Esophagus muscularis mucosa (tissue), 4 donors: ENCODE data around the gene CCT7. TPM values are rescaled to one million over a fixed set of nuclear protein-coding genes. Genes with fewer than 3 reads are reported as not detected.

Source experiments
- DNase-seq: peaks from one replicate; pipeline ENCODE4 v3.0.0-alpha.2; 2017; ENCODE audit errors: extremely low spot score
- H3K27ac ChIP-seq, 4 donors: fragments of 200-600 bp; sonication (generic); replicated peaks in 1 of 4; 1 replicate in 3 of 4; 2 replicates in 1 of 4; pipeline ENCODE4 v1.5.1; 2016 to 2019; ENCODE audit warnings: mild to moderate bottlenecking in 1 of 4
- H3K27me3 ChIP-seq, 4 donors: fragments of 200-600 bp; sonication (generic); one replicate each; pipeline versions ENCODE4 v1.5.1 to v1.6.0; 2016 to 2019
- H3K36me3 ChIP-seq, 4 donors: fragments of 200-600 bp; sonication (generic); one replicate each; pipeline ENCODE4 v1.5.1; 2016 to 2019
- H3K4me1 ChIP-seq, 4 donors: fragments of 200-600 bp; sonication (generic); one replicate each; pipeline ENCODE4 v1.5.1; 2016 to 2019
- H3K4me3 ChIP-seq, 4 donors: fragments of 200-600 bp; sonication (generic); 1 replicate in 2 of 4; 2 replicates in 2 of 4; pipeline ENCODE4 v1.5.1; 2016 to 2019; ENCODE audit warnings: mild to moderate bottlenecking in 4 of 4, moderate library complexity in 1 of 4
- H3K9me3 ChIP-seq, 4 donors: fragments of 200-600 bp; sonication (generic); 1 replicate in 3 of 4; 2 replicates in 1 of 4; pipeline ENCODE4 v1.5.1; 2016 to 2019
- EP300 ChIP-seq: sonication (generic); formaldehyde crosslinking; IDR thresholded peaks from one replicate; pipeline ENCODE4 v1.6.1; 2017; ENCODE audit warnings: antibody characterized with exemption
- POLR2A ChIP-seq: fragments of 450-650 bp; IDR thresholded peaks from one replicate; pipeline ENCODE4 v1.6.1; 2017; ENCODE audit warnings: antibody characterized with exemption, moderate library complexity, mild to moderate bottlenecking, low read depth
- POLR2AphosphoS5 ChIP-seq, 2 donors: sonication (generic); formaldehyde crosslinking; IDR thresholded peaks; one replicate each; pipeline ENCODE4 v1.6.1; 2017; ENCODE audit warnings: antibody characterized with exemption in 2 of 2
- WGBS: methylation state at CpG from one replicate; pipeline ENCODE4 v1.1.5; 2018; 5-methylcytosine and 5-hydroxymethylcytosine counted together
- intact Hi-C: fragments of 100-400 bp; cut with DNase I; formaldehyde crosslinking; loops from one replicate; pipeline ENCODE4 v1.15.1; 2023
- total RNA-seq, 4 donors: library from RNA; depleted of rRNA; stranded (reverse); fragments of >200 nt; gene quantifications; one replicate each; pipeline versions ENCODE4 v1.1.0 to v1.2.1, GENCODE V29; 2016
- TF ChIP-seq, protein P1 (sequence below), 3 experiments: fragments of 200-600 bp in 2 of 3; fragments of 450-650 bp in 1 of 3; sonication (generic) in 2 of 3; IDR thresholded peaks; one replicate each; pipeline ENCODE4 v1.5.1; 2017 to 2019; ENCODE audit warnings: antibody characterized with exemption in 3 of 3, mild to moderate bottlenecking in 2 of 3, moderate library complexity in 1 of 3

Gene CCT7
- total RNA-seq, 4 donors from 2014 or later: 193 to 244 (median 222) TPM

DNA sequence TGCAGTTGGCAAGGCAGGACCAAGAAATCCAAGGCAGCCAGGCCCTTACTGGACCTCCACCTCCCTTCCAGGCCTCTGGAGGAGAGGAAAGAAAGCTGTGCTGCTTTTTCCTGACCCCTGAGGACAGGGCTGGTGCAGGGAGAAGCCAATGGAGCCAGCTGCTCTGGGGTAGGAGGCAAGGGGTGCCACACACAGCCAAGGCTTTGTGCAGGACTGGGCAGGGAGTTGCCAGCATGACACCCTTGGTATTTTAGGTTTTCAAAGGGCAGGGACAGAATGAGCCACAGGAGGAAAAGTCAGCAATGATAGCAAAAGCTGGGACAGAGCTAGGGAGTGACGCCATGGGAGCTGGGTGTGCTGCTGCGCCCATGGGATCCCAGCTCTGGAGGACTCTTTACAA is 22.9 kb downstream of the CCT7 start:
- Histone ChIP-seq H3K27ac (no peak overlapping the region), H3K9me3 (no peaks in the 10 kb centered on the region), H3K36me3 (peaks cover 15 to 39% (median 34%) of the 10 kb centered on the region in 4 donors), H3K4me1 (peaks cover 0 to 2% (median 0%) of the 10 kb centered on the region in 4 donors), H3K27me3 (no peaks in the 10 kb centered on the region), H3K4me3 (no peak overlapping the region)
- WGBS: 91% methylated on average over 2 of the region's 2 CpGs
- TF ChIP-seq EP300 (no peak), POLR2A (no peak), POLR2AphosphoS5 (IDR thresholded peaks at IDR 0.05) (no peak)
- DNase-seq: no peak
- intact Hi-C loops: no loop called here

GRCh38 chr2:73257425-73258125 is 23.5 kb downstream of the CCT7 start:
- intact Hi-C loops: no loop called here
- no peak for TF ChIP-seq POLR2A
- TF ChIP-seq, protein P1, sequence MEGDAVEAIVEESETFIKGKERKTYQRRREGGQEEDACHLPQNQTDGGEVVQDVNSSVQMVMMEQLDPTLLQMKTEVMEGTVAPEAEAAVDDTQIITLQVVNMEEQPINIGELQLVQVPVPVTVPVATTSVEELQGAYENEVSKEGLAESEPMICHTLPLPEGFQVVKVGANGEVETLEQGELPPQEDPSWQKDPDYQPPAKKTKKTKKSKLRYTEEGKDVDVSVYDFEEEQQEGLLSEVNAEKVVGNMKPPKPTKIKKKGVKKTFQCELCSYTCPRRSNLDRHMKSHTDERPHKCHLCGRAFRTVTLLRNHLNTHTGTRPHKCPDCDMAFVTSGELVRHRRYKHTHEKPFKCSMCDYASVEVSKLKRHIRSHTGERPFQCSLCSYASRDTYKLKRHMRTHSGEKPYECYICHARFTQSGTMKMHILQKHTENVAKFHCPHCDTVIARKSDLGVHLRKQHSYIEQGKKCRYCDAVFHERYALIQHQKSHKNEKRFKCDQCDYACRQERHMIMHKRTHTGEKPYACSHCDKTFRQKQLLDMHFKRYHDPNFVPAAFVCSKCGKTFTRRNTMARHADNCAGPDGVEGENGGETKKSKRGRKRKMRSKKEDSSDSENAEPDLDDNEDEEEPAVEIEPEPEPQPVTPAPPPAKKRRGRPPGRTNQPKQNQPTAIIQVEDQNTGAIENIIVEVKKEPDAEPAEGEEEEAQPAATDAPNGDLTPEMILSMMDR (IDR thresholded peaks at IDR 0.05): no peak
- no peak for TF ChIP-seq POLR2AphosphoS5 (IDR thresholded peaks at IDR 0.05)
- no peak for TF ChIP-seq EP300

DNA sequence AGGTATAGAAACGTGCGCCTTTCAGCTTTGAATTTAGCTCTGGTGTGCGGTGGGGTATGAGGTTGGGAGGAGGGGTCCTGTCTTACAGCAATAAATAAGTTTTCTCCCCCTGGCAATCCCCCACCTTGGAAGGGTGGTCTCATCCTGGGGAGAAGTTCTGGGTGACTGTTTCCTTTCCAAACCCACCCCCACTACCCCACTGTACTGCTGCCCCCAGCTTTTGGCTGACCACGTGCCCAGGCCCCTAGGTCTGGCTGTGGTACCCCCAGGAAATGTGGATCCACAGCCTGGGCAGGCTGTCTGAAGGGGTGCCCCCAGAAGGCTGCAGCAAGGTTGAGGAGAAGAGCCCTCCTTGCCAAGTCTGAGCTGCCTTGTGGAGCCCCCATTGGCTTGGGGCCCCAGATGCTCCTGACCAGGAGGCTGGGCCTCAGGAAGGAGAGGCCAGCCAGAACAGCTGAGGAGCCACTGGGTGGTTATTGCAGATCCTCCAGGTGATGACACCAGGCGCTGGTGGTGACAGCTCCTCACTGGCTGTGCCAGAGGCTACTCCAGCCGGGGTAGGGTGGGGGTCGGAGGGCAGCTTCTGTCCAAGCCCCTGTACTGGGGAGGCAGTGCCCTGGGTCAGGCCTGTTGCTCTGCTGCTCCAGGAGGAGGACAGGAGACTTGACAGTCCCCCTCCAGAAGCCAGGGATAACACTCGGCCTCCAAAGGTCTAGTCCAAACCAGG is 24.2 kb downstream of the CCT7 start:
- WGBS: 100% methylated on average over 3 of the region's 8 CpGs
- intact Hi-C loops: no loop called here
- no peaks in the 10 kb centered on the region for H3K9me3 ChIP-seq
- DNase-seq: no peak
- H3K27me3 ChIP-seq: no peaks in the 10 kb centered on the region
- H3K4me3 ChIP-seq: no peak overlapping the region
- H3K27ac ChIP-seq: no peak overlapping the region
- peaks cover 3 to 28% (median 21%) of the 10 kb centered on the region in 4 donors for H3K36me3 ChIP-seq
- peaks cover 0 to 2% (median 0%) of the 10 kb centered on the region in 4 donors for H3K4me1 ChIP-seq
- no peak for TF ChIP-seq POLR2AphosphoS5 (IDR thresholded peaks at IDR 0.05)
- TF ChIP-seq EP300: no peak
- TF ChIP-seq, protein P1 (IDR thresholded peaks at IDR 0.05): no peak
- no peak for TF ChIP-seq POLR2A

More at GRCh38 chr2:73257425-73258125, 23.5 kb downstream of the CCT7 start:
- H3K27ac ChIP-seq: no peak overlapping the region
- H3K4me1 ChIP-seq: peaks cover 0 to 2% (median 0%) of the 10 kb centered on the region in 4 donors
- no peaks in the 10 kb centered on the region for H3K9me3 ChIP-seq
- no peaks in the 10 kb centered on the region for H3K27me3 ChIP-seq
- WGBS: 74% methylated on average over 10 of the region's 10 CpGs
- H3K36me3 ChIP-seq: peaks cover 10 to 34% (median 29%) of the 10 kb centered on the region in 4 donors
- no peak overlapping the region for H3K4me3 ChIP-seq
- DNase-seq: no peak

DNA sequence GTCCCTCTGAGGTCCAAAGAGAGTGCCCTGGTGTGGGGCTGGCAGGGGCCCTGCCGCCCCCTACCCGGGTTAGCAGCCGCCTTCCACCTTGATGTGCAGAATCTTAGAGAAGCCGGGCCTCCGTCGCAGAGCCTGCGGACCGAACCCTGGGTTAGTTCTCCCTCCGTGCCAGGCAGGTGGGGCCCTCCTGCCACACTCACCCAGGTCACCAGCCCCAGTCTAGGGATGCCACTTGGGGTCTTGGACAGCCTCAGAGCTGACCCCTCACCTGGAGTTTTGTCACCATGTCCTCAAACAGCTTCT is 24.8 kb downstream of the CCT7 start:
- Histone ChIP-seq H3K4me3 (no peak overlapping the region), H3K36me3 (peaks cover 0 to 26% (median 16%) of the 10 kb centered on the region in 4 donors), H3K27me3 (no peaks in the 10 kb centered on the region), H3K9me3 (no peaks in the 10 kb centered on the region), H3K27ac (no peak overlapping the region), H3K4me1 (peaks cover 0 to 2% (median 0%) of the 10 kb centered on the region in 4 donors)
- intact Hi-C loops: no loop called here
- no peak for DNase-seq
- no peak for TF ChIP-seq POLR2A
- no peak for TF ChIP-seq EP300
- TF ChIP-seq, protein P1 (IDR thresholded peaks at IDR 0.05): no peak
- no peak for TF ChIP-seq POLR2AphosphoS5 (IDR thresholded peaks at IDR 0.05)
- 88% methylated on average over 5 of the region's 9 CpGs for WGBS

GRCh38 chr2:73259276-73259675 is 25.2 kb downstream of the CCT7 start:
- Histone ChIP-seq H3K4me1 (peaks cover 0 to 2% (median 0%) of the 10 kb centered on the region in 4 donors), H3K27me3 (no peaks in the 10 kb centered on the region), H3K36me3 (peaks cover 0 to 22% (median 12%) of the 10 kb centered on the region in 4 donors), H3K27ac (no peak overlapping the region), H3K4me3 (no peak overlapping the region), H3K9me3 (no peaks in the 10 kb centered on the region)
- 96% methylated on average over 8 of the region's 8 CpGs for WGBS
- TF ChIP-seq, protein P1 (IDR thresholded peaks at IDR 0.05): no peak
- TF ChIP-seq EP300: no peak
- TF ChIP-seq POLR2AphosphoS5 (IDR thresholded peaks at IDR 0.05): no peak
- no peak for TF ChIP-seq POLR2A
- no peak for DNase-seq
- intact Hi-C loops: no loop called here
